Heart left ventricle (tissue), 16 donors: ENCODE measurements around the gene HAVCR2. TPM values are rescaled to one million over a fixed set of nuclear protein-coding genes. Genes with fewer than 3 reads are reported as not detected.
"Not testable (repeated sequence)": the region's sequence is repeated elsewhere in the genome, so short reads cannot be mapped to it uniquely, and the experiment has no call there.

ENCODE experiments used
- ATAC-seq, 4 donors: fragments of 200-7000 bp; cut with Tn5 transposase; one replicate each; pipeline ENCODE4 v1.9.1; 2020 to 2022; ENCODE audit warnings: moderate library complexity in 4 of 4, mild to moderate bottlenecking in 3 of 4, moderate number of reproducible peaks in 1 of 4
- DNase-seq, 5 donors: peaks; one replicate each; pipeline ENCODE4 v3.0.0-alpha.2; 2020
- H3K27ac ChIP-seq, 12 donors: fragments of 200-600 bp; sonication (generic) in 4 of 12; one replicate each; pipeline versions ENCODE4 v1.5.0 to v1.8.0; 2016 to 2022; ENCODE audit warnings: mild to moderate bottlenecking in 2 of 12
- H3K27me3 ChIP-seq, 9 donors: fragments of 200-600 bp; sonication (generic) in 2 of 9; one replicate each; pipeline versions ENCODE4 v1.5.1 to v1.8.0; 2016 to 2022; ENCODE audit warnings: mild to moderate bottlenecking in 3 of 9
- H3K36me3 ChIP-seq, 9 donors: fragments of 200-600 bp; sonication (generic) in 2 of 9; one replicate each; pipeline versions ENCODE4 v1.5.0 to v1.8.0; 2018 to 2022; ENCODE audit warnings: mild to moderate bottlenecking in 2 of 9
- H3K4me1 ChIP-seq, 12 donors: fragments of 200-600 bp; sonication (generic) in 4 of 12; one replicate each; pipeline versions ENCODE4 v1.5.0 to v1.8.0; 2016 to 2022; ENCODE audit warnings: mild to moderate bottlenecking in 3 of 12
- H3K4me3 ChIP-seq, 12 donors: fragments of 200-600 bp; sonication (generic) in 4 of 12; one replicate each; pipeline versions ENCODE4 v1.5.0 to v1.8.0; 2017 to 2022; ENCODE audit warnings: mild to moderate bottlenecking in 9 of 12, moderate library complexity in 4 of 12
- H3K9me3 ChIP-seq, 12 donors: fragments of 200-600 bp; sonication (generic) in 4 of 12; one replicate each; pipeline versions ENCODE4 v1.5.0 to v1.8.0; 2016 to 2022; ENCODE audit warnings: mild to moderate bottlenecking in 1 of 12
- CTCF ChIP-seq, 12 donors: fragments of 200-600 bp; sonication (generic) in 4 of 12; IDR thresholded peaks; one replicate each; pipeline versions ENCODE4 v1.5.0 to v1.8.0; 2018 to 2022; ENCODE audit warnings: antibody characterized with exemption in 12 of 12, mild to moderate bottlenecking in 5 of 12
- POLR2A ChIP-seq, 2 donors: fragments of 450-650 bp; IDR thresholded peaks; one replicate each; pipeline ENCODE4 v1.6.1; 2017; ENCODE audit warnings: antibody characterized with exemption in 2 of 2, mild to moderate bottlenecking in 2 of 2, moderate library complexity in 2 of 2
- WGBS, 4 donors: extraction: QIAGEN DNeasy Blood & Tissue Kit in 2 of 4; methylation state at CpG; one replicate each; pipeline versions ENCODE4 v1.1.5 to v1.1.7; 2013 to 2018; 5-methylcytosine and 5-hydroxymethylcytosine counted together
- intact Hi-C, 10 donors: fragments of 100-400 bp; cut with DNase I; formaldehyde crosslinking; loops; one replicate each; pipeline versions ENCODE4 v1.11.1 to v1.14.2; 2022
- polyA plus RNA-seq, 2 donors: library from polyadenylated mRNA; stranded (reverse); fragments of 200-250 nt; gene quantifications; one replicate each; pipeline ENCODE4 v1.2.3, GENCODE V29; 2013
- total RNA-seq, 9 donors: library from RNA; depleted of rRNA in 2 of 9; stranded (reverse); fragments of >200 nt in 2 of 9; fragmentation: NEBNext Ultra II Directional in 3 of 9; extraction: Animal tissue kit (Norgen Biotek cat#: 25700) in 3 of 9; gene quantifications; one replicate each; pipeline versions ENCODE4 v1.1.0 to v1.2.4, GENCODE V29; 2016 to 2023
- donor health status: ischemic (EF 13 %, LVEDD 7.1; RV severe dilation, severe dysfunction).
- donor health status: healthy with polysubstance abuse.
- donor health status: DM: no; HTN: yes; CAD: no.
- donor health status: DM: no; HTN: no; CAD: no.
- donor health status: ischemic (EF 25% LVEDD 6.9; RV normal size, moderate dysfunction).
- donor health status: ischemic (EF 25% LVEDD 5.7; RV mildly dilated, moderate dysfunction).
- donor health status: healthy.
- donor health status: DM: yes; HTN: yes; CAD: no.
- donor health status: ischemic (EF 35%, LVEDD 5.7; RV mildly dilated, moderate dysfunction).
- donor health status: nonischemic (EF 11% LVEDD 7.7; RV severe dilation, severe dysfunction).
- donor health status: DM: yes; HTN: yes; CAD: no.
- donor health status: PGD.
- donor health status: ischemic (EF 29% LVEDD 5.4; RV normal size, mild dysfunction).
- donor health status: nonischemic (EF 23%, LVEDD 6.1; RV moderate dilation, normal function).

HAVCR2 gene
- total and polyA plus RNA-seq, 11 donors, result 0.80 to 39.2 (median 1.9) TPM

- no peak for TF ChIP-seq CTCF (IDR thresholded peaks at IDR 0.05)
- TF ChIP-seq POLR2A (IDR thresholded peaks at IDR 0.05), result no peak
- Histone ChIP-seq H3K9me3 (no peaks in the 10 kb centered on the region), H3K4me3 (no peak overlapping the region), H3K36me3 (no peaks in the 10 kb centered on the region), H3K27me3 (no peaks in the 10 kb centered on the region), H3K4me1 (no peaks in the 10 kb centered on the region), H3K27ac (no peak overlapping the region)
- intact Hi-C loops, result no loop called here
- DNase-seq, result no peak
- 87 to 93% (median 89%) methylated on average over 3 of the region's 3 CpGs for WGBS, 4 donors
- no peak for ATAC-seq
Measured at GRCh38 chr5:157059891-157060290, 49.0 kb downstream of the HAVCR2 start.

GRCh38 chr5:157059093-157059539 lies 49.7 kb downstream of the HAVCR2 start, which contains the start of gene HAVCR1:
Gene HAVCR1, minus strand, starts transcription at chr5:157059116. Its CDS starts 1,173 bp downstream, at chr5:157057943.
- 67 to 91% (median 88%) methylated on average over 9 of the region's 9 CpGs for WGBS, 4 donors
- DNase-seq (no peak), ATAC-seq (no peak)
- no peak within 1 kb of the TSS for H3K4me3 ChIP-seq
- no peaks in the 10 kb centered on the region for H3K36me3 ChIP-seq
- TF ChIP-seq CTCF (IDR thresholded peaks at IDR 0.05) (no peak), POLR2A (IDR thresholded peaks at IDR 0.05) (no peak)
- H3K4me1 ChIP-seq, result no peaks in the 10 kb centered on the region
- no peaks in the 10 kb centered on the region for H3K9me3 ChIP-seq
- intact Hi-C loops, result no loop called here
- H3K27me3 ChIP-seq, result no peaks in the 10 kb centered on the region
- H3K27ac ChIP-seq, result no peak within 1 kb of the TSS

- TF ChIP-seq CTCF (IDR thresholded peaks at IDR 0.05) (no peak), POLR2A (IDR thresholded peaks at IDR 0.05) (no peak)
- intact Hi-C loops, result no loop called here
- Histone ChIP-seq H3K36me3 (no peaks in the 10 kb centered on the region), H3K4me3 (no peak overlapping the region), H3K9me3 (no peaks in the 10 kb centered on the region), H3K4me1 (no peaks in the 10 kb centered on the region), H3K27me3 (no peaks in the 10 kb centered on the region), H3K27ac (no peak overlapping the region)
- DNase-seq (no peak), ATAC-seq (no peak)
- WGBS, 4 donors, result 84 to 96% (median 86%) methylated on average over 11 of the region's 11 CpGs
Measured at GRCh38 chr5:157057459-157058370, 51.1 kb downstream of the HAVCR2 start.

- H3K36me3 ChIP-seq, intact Hi-C loops, H3K9me3 ChIP-seq, ATAC-seq, H3K27ac ChIP-seq, H3K4me1 ChIP-seq, H3K27me3 ChIP-seq, H3K4me3 ChIP-seq, DNase-seq: not testable (repeated sequence)
- WGBS, 4 donors, result 84 to 93% (median 89%) methylated on average over 6 of the region's 6 CpGs
Measured at GRCh38 chr5:157056848-157057247, 52.0 kb downstream of the HAVCR2 start.
